A549 (cell line): ENCODE measurements around the gene RPTOR. TPM values are rescaled to one million over a fixed set of nuclear protein-coding genes. Genes with fewer than 3 reads are reported as not detected.

Experiments
- ATAC-seq, 2 experiments: fragments of 200-7000 bp in 1 of 2; fragments of >200 bp in 1 of 2; cut with Nextera tagmentation in 1 of 2; cut with Tn5 transposase in 1 of 2; 3 replicates each; pipeline versions ENCODE4 v1.8.0 to v1.9.1; 2018 to 2020; ENCODE audit warnings: mild to moderate bottlenecking in 1 of 2, moderate library complexity in 1 of 2
- CTCF ChIA-PET: fragments of 300-600 bp; sonication (Branson Sonifier 250); formaldehyde crosslinking; extraction: SDS; loops from one replicate; lab custom pipeline; 2021; ENCODE audit warnings: antibody characterized with exemption, inconsistent platforms; lab: Yijun Ruan, JAX
- POLR2A ChIA-PET: fragments of 350-600 bp; formaldehyde crosslinking; extraction: SDS; loops from one replicate; lab custom pipeline; 2021; ENCODE audit warnings: antibody characterized with exemption, inconsistent platforms; lab: Yijun Ruan, JAX
- DNase-seq, 2 experiments: peaks; one replicate each; pipeline versions ENCODE4 v3.0.0 to v3.0.0-alpha.2; 2011 to 2016; ENCODE audit warnings: low read depth in 1 of 2, low spot score in 1 of 2
- FAIRE-seq: peaks from 2 replicates; lab custom pipeline; 2011; peaks lifted over from hg19 to GRCh38; lab: Jason Lieb, UNC
- H3K27ac ChIP-seq, 2 experiments: fragments of >200 bp; sonication (Bioruptor Twin); formaldehyde crosslinking; 3 replicates each; pipeline ENCODE4 v1.5.1; 2016 to 2017
- H3K4me1 ChIP-seq: fragments of >200 bp; sonication (Bioruptor Twin); formaldehyde crosslinking; 3 replicates; pipeline ENCODE4 v1.6.1; 2016
- H3K4me2 ChIP-seq: fragments of >200 bp; sonication (Bioruptor Twin); formaldehyde crosslinking; 3 replicates; pipeline ENCODE4 v1.6.1; 2016
- H3K4me3 ChIP-seq: fragments of >200 bp; sonication (Bioruptor Twin); formaldehyde crosslinking; 3 replicates; pipeline ENCODE4 v1.5.1; 2016
- H3K9me3 ChIP-seq: fragments of >200 bp; sonication (Bioruptor Twin); formaldehyde crosslinking; 3 replicates; pipeline ENCODE4 v1.6.1; 2016
- CEBPB ChIP-seq, 2 experiments: fragments of >200 bp in 1 of 2; sonication (Bioruptor Twin) in 1 of 2; formaldehyde crosslinking in 1 of 2; IDR thresholded peaks; 2 replicates each; pipeline ENCODE4 v1.6.1; 2012 to 2016
- E2F6 ChIP-seq: IDR thresholded peaks from 2 replicates; pipeline ENCODE4 v1.6.1; 2012; ENCODE audit warnings: low read depth, borderline replicate concordance
- EHMT2 ChIP-seq: fragments of 200-600 bp; sonication (generic); IDR thresholded peaks from 2 replicates; pipeline ENCODE4 v1.6.1; 2016; ENCODE audit warnings: antibody characterized with exemption, low read depth, mild to moderate bottlenecking, moderate library complexity
- FOSL2 ChIP-seq, 2 experiments: fragments of 450-650 bp in 1 of 2; fragments of >200 bp in 1 of 2; sonication (Bioruptor Twin) in 1 of 2; formaldehyde crosslinking; IDR thresholded peaks; 2 replicates each; pipeline versions ENCODE4 v1.5.0 to v1.6.1; 2016 to 2020; ENCODE audit warnings: mild to moderate bottlenecking in 1 of 2, moderate library complexity in 1 of 2
- GATA3 ChIP-seq: IDR thresholded peaks from 2 replicates; pipeline ENCODE4 v1.6.1; 2012; ENCODE audit warnings: borderline replicate concordance
- KDM1A ChIP-seq: fragments of 200-600 bp; sonication (generic); IDR thresholded peaks from 2 replicates; pipeline ENCODE4 v1.6.1; 2016; ENCODE audit warnings: low read depth, mild to moderate bottlenecking
- MYC ChIP-seq: IDR thresholded peaks from 2 replicates; pipeline ENCODE4 v1.6.1; 2012; ENCODE audit warnings: mild to moderate bottlenecking, inconsistent platforms, low read length, improper control_type of control experiment, borderline replicate concordance
- NFE2L2 ChIP-seq: fragments of 150-350 bp; conservative IDR thresholded peaks from 2 replicates; pipeline ENCODE4 v1.6.1; 2014; ENCODE audit warnings: low read length
- PBX3 ChIP-seq: IDR thresholded peaks from 2 replicates; pipeline ENCODE4 v1.6.1; 2012
- PHF8 ChIP-seq: fragments of 200-600 bp; sonication (generic); IDR thresholded peaks from 2 replicates; pipeline ENCODE4 v1.6.1; 2016; ENCODE audit warnings: low read depth, mild to moderate bottlenecking, antibody characterized with exemption, moderate library complexity, borderline replicate concordance
- POLR2A ChIP-seq: IDR thresholded peaks from 2 replicates; pipeline ENCODE4 v1.6.1; 2012; ENCODE audit warnings: mild to moderate bottlenecking, low read length
- REST ChIP-seq: fragments of 200-600 bp; sonication (generic); IDR thresholded peaks from 2 replicates; pipeline ENCODE4 v1.6.1; 2016; ENCODE audit warnings: antibody characterized with exemption, mild to moderate bottlenecking, moderate library complexity
- SREBF2 ChIP-seq: fragments of 450-650 bp; IDR thresholded peaks from 2 replicates; pipeline ENCODE4 v1.6.1; 2014; ENCODE audit warnings: mild to moderate bottlenecking, moderate library complexity
- TP53 ChIP-seq: fragments of 250-450 bp; sonication (Bioruptor Pico); IDR thresholded peaks from 2 replicates; pipeline ENCODE4 v1.5.0; 2021; ENCODE audit warnings: mild to moderate bottlenecking, moderate library complexity
- USF2 ChIP-seq: fragments of 450-650 bp; IDR thresholded peaks from 2 replicates; pipeline ENCODE4 v1.6.1; 2014; ENCODE audit warnings: antibody characterized with exemption
- WGBS: methylation state at CpG from one replicate; pipeline ENCODE4 v1.1.6; 2017; ENCODE audit errors: missing lambda C conversion rate; 5-methylcytosine and 5-hydroxymethylcytosine counted together
- polyA plus RNA-seq, 4 experiments: library from polyadenylated mRNA; depleted of rRNA in 3 of 4; stranded (reverse); fragments of >200 nt; fragmentation: RNase III in 1 of 4; extraction: RNeasy Plus Mini Kit Qiagen cat#74134 plus additional on column Dnase treatment in 1 of 4; gene quantifications; 2 replicates in 3 of 4; 3 replicates in 1 of 4; pipeline ENCODE4 v1.2.3, GENCODE V29; 2011 to 2017
- TF ChIP-seq, protein P1 (sequence below): IDR thresholded peaks from 2 replicates; pipeline ENCODE4 v1.6.1; 2012

The RPTOR gene
- polyA plus RNA-seq, 2 of the 4 experiments (the other 2 are of a cell fraction): 10.8 to 27.1 TPM

- WGBS: 77% methylated on average over 29 of the region's 31 CpGs
- no peak overlapping the region for H3K4me3 ChIP-seq
Observed at GRCh38 chr17:80892900-80893603, 348.4 kb downstream of the RPTOR start.

GRCh38 chr17:80893604-80894438, 349.2 kb downstream of the RPTOR start:
- peaks cover 30% of the 10 kb centered on the region for H3K4me1 ChIP-seq
- H3K27ac ChIP-seq: peak overlapping the region in 1 of 2 experiments; percentile 84; a peak in 2 of 6 replicates
- FAIRE-seq: no peak
- ChIA-PET CTCF (interaction anchor here (0.6 to 2.8 kb wide), 12 partner anchors 8 to 469 kb away, joined by 3 to 11 read pairs (median 4); no protein-coding TSS in a partner anchor), POLR2A (no interaction called here)
- H3K9me3 ChIP-seq: no peaks in the 10 kb centered on the region
- H3K4me3 ChIP-seq: no peak overlapping the region
- no peak overlapping the region for H3K4me2 ChIP-seq
- ATAC-seq: no peak
- no peak for DNase-seq
- TF ChIP-seq POLR2A (no peak), E2F6 (no peak), USF2 (no peak), PBX3 (no peak), GATA3 (no peak), PHF8 (no peak), KDM1A (no peak), CEBPB (IDR thresholded peaks at IDR 0.05) (no peak), NFE2L2 (no peak), SREBF2 (no peak), REST (no peak), EHMT2 (no peak)
- WGBS: 92% methylated on average over 34 of the region's 34 CpGs

More at GRCh38 chr17:80892900-80893603, 348.4 kb downstream of the RPTOR start:
- DNase-seq (peak; percentile 41 to 60), ATAC-seq (peak; percentile 21 to 55; a peak in 4 of 6 replicates), FAIRE-seq (no peak)
- H3K4me1 ChIP-seq: peaks cover 30% of the 10 kb centered on the region
- H3K9me3 ChIP-seq: no peaks in the 10 kb centered on the region
- peak overlapping the region; percentile 70 for H3K4me2 ChIP-seq
- POLR2A ChIA-PET: interaction anchor here (0.6 kb wide), 1 partner anchor 1009 kb away, joined by 3 read pairs; no protein-coding TSS in a partner anchor
- CTCF ChIA-PET: interaction anchor here (0.6 to 2.8 kb wide), 13 partner anchors 8 to 415 kb away, joined by 3 to 11 read pairs (median 6); no protein-coding TSS in a partner anchor
- peak overlapping the region in 1 of 2 experiments; percentile 84; a peak in 3 of 6 replicates for H3K27ac ChIP-seq
- TF ChIP-seq, protein P1, sequence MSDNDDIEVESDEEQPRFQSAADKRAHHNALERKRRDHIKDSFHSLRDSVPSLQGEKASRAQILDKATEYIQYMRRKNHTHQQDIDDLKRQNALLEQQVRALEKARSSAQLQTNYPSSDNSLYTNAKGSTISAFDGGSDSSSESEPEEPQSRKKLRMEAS: peak; percentile 26; the same call in 1 of the 2 replicates
- peak; percentile 48; the same call in 1 of the 2 replicates for TF ChIP-seq MYC
- no peak for TF ChIP-seq TP53
- TF ChIP-seq FOSL2 (IDR thresholded peaks at IDR 0.05): no peak
- peak; percentile 91 for TF ChIP-seq FOSL2 (CRISPR knock-in tag; IDR thresholded peaks at IDR 0.05)
